ENCODE data around the gene TFDP2.

- TF ChIP-seq GATA2 (IDR thresholded peaks at IDR 0.05; ENCODE audit: low read depth, low read length), result no peak
- TF ChIP-seq GATA3 (IDR thresholded peaks at IDR 0.05; ENCODE audit: low read depth, low read length), result no peak
Measured at GRCh38 chr3:142065344-142065743, 84.0 kb downstream of the TFDP2 start.
